MM.1S (cell line): ENCODE measurements around the gene OR5H2.

Experiments used
- DNase-seq: peaks from one replicate; pipeline ENCODE4 v3.0.0-alpha.2; 2015
- H2AFZ ChIP-seq: fragments of 300-600 bp; sonication (generic); 2 replicates; pipeline ENCODE4 v1.6.0; 2016; ENCODE audit warnings: antibody characterized with exemption, low read length
- H3F3A ChIP-seq: fragments of 300-600 bp; sonication (generic); 2 replicates; pipeline ENCODE4 v1.6.1; 2016; ENCODE audit warnings: mild to moderate bottlenecking, antibody characterized with exemption, low read length, moderate library complexity, mixed read lengths; ENCODE audit not compliant: insufficient read depth
- H3K27ac ChIP-seq: fragments of 300-600 bp; sonication (generic); 2 replicates; pipeline ENCODE4 v1.5.1; 2016; ENCODE audit warnings: mild to moderate bottlenecking, low read length
- H3K27me3 ChIP-seq: fragments of 300-600 bp; sonication (generic); replicated peaks from 2 replicates; pipeline ENCODE4 v1.6.0; 2016; ENCODE audit warnings: low read length; ENCODE audit not compliant: insufficient read depth
- H3K36me3 ChIP-seq: fragments of 300-600 bp; sonication (generic); replicated peaks from 2 replicates; pipeline ENCODE4 v1.6.1; 2016; ENCODE audit warnings: mild to moderate bottlenecking, low read length, mixed read lengths; ENCODE audit not compliant: insufficient read depth
- H3K4me1 ChIP-seq: fragments of 300-600 bp; sonication (generic); 2 replicates; pipeline ENCODE4 v1.6.1; 2016; ENCODE audit warnings: low read length, mixed read lengths
- H3K4me2 ChIP-seq: fragments of 300-600 bp; sonication (generic); 2 replicates; pipeline ENCODE4 v1.6.0; 2016; ENCODE audit warnings: low read depth, low read length
- H3K4me3 ChIP-seq: fragments of 300-600 bp; sonication (generic); 2 replicates; pipeline ENCODE4 v1.5.1; 2016; ENCODE audit warnings: low read length, mixed read lengths
- H3K79me2 ChIP-seq: fragments of 300-600 bp; sonication (generic); 2 replicates; pipeline ENCODE4 v1.6.1; 2016; ENCODE audit warnings: mixed run types, low read length, mixed read lengths
- H3K9ac ChIP-seq: fragments of 300-600 bp; sonication (generic); 2 replicates; pipeline ENCODE4 v1.6.1; 2016; ENCODE audit warnings: low read length, mixed read lengths
- H3K9me2 ChIP-seq: fragments of 300-600 bp; sonication (generic); replicated peaks from 2 replicates; pipeline ENCODE4 v1.6.1; 2016; ENCODE audit warnings: mild to moderate bottlenecking, low read length, mixed read lengths; ENCODE audit not compliant: insufficient read depth
- H3K9me3 ChIP-seq: fragments of 300-600 bp; sonication (generic); replicated peaks from 2 replicates; pipeline ENCODE4 v1.6.1; 2016; ENCODE audit warnings: mild to moderate bottlenecking, low read length, mixed read lengths; ENCODE audit not compliant: insufficient read depth
- H4K20me1 ChIP-seq: fragments of 300-600 bp; sonication (generic); 2 replicates; pipeline ENCODE4 v1.6.1; 2016; ENCODE audit warnings: mild to moderate bottlenecking, low read length, moderate library complexity, mixed read lengths; ENCODE audit not compliant: insufficient read depth
- EZH2 ChIP-seq: fragments of 300-600 bp; sonication (generic); optimal IDR thresholded peaks from 2 replicates; pipeline ENCODE3; 2017; ENCODE audit warnings: low read depth, mild to moderate bottlenecking, antibody characterized with exemption, low read length, mixed read lengths
- EZH2phosphoT487 ChIP-seq: fragments of 300-600 bp; sonication (generic); IDR thresholded peaks from 2 replicates; pipeline ENCODE4 v1.6.1; 2018; ENCODE audit warnings: antibody characterized with exemption, low read length
- TF ChIP-seq, protein P1 (sequence below): fragments of 300-600 bp; sonication (generic); IDR thresholded peaks from 2 replicates; pipeline ENCODE4 v1.5.1; 2016; ENCODE audit warnings: antibody characterized with exemption, low read length, mixed read lengths

OR5H2 gene

DNA sequence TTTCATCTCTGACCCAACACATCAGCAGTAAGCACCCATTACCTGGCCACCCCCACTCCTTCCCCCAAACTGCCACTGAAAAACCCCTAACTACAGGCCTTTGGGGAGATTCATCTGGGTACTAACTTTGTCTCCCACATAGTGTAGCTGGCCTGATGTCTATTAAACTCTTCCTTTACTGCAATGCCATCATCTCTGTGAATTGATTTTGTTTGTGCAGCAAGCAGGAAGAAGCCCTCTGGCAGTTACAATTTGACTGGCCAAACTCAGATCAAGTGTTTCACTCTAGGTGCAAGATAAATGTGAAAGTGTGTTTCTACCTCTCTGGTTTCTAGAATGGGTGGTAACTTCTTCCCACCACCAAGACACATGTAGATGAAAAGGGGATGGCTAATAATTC is 44.6 kb downstream of the OR5H2 start:
- no peak for TF ChIP-seq EZH2phosphoT487
- TF ChIP-seq EZH2, result no peak
- Histone ChIP-seq H3K9ac (no peak overlapping the region), H3K79me2 (no peaks in the 10 kb centered on the region), H3F3A (no peaks in the 10 kb centered on the region), H3K9me2 (no peaks in the 10 kb centered on the region), H3K36me3 (no peaks in the 10 kb centered on the region), H4K20me1 (no peaks in the 10 kb centered on the region), H3K9me3 (no peaks in the 10 kb centered on the region), H3K4me2 (no peak overlapping the region), H3K27me3 (no peaks in the 10 kb centered on the region), H3K27ac (no peak overlapping the region), H2AFZ (no peak overlapping the region), H3K4me3 (no peak overlapping the region), H3K4me1 (peaks cover 6% of the 10 kb centered on the region)
- DNase-seq, result peak; percentile 15

DNA sequence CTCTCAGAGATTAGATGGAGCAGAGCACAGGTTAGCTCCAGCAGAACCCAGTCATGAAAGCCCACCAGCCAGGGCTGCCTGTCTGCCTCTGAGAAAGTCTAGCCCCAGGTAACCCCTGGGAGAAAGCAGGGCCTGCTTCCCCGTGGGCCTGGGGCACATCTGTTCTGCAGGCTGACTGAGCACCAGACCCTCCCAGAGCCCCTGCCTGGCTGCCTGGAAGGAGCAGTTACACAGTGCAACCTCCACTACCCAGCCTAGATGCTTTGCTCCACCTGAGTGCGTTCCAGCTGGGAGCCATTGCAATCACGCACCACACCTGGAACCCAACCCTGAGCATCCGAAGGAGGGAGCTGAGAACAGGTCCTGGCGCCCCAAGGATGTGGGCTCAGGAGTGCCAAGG is 46.6 kb downstream of the OR5H2 start:
- H3K9me2 ChIP-seq, result no peaks in the 10 kb centered on the region
- no peak overlapping the region for H3K4me2 ChIP-seq
- H3K27ac ChIP-seq, result no peak overlapping the region
- no peak for TF ChIP-seq EZH2phosphoT487
- TF ChIP-seq EZH2, result no peak
- TF ChIP-seq, protein P1, sequence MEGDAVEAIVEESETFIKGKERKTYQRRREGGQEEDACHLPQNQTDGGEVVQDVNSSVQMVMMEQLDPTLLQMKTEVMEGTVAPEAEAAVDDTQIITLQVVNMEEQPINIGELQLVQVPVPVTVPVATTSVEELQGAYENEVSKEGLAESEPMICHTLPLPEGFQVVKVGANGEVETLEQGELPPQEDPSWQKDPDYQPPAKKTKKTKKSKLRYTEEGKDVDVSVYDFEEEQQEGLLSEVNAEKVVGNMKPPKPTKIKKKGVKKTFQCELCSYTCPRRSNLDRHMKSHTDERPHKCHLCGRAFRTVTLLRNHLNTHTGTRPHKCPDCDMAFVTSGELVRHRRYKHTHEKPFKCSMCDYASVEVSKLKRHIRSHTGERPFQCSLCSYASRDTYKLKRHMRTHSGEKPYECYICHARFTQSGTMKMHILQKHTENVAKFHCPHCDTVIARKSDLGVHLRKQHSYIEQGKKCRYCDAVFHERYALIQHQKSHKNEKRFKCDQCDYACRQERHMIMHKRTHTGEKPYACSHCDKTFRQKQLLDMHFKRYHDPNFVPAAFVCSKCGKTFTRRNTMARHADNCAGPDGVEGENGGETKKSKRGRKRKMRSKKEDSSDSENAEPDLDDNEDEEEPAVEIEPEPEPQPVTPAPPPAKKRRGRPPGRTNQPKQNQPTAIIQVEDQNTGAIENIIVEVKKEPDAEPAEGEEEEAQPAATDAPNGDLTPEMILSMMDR, result no peak
- no peak overlapping the region for H3K4me3 ChIP-seq
- no peaks in the 10 kb centered on the region for H3K79me2 ChIP-seq
- DNase-seq, result no peak
- H3K4me1 ChIP-seq, result no peaks in the 10 kb centered on the region
- H3K36me3 ChIP-seq, result no peaks in the 10 kb centered on the region
- H3K9me3 ChIP-seq, result no peaks in the 10 kb centered on the region
- H4K20me1 ChIP-seq, result no peaks in the 10 kb centered on the region
- H3F3A ChIP-seq, result no peaks in the 10 kb centered on the region
- H3K9ac ChIP-seq, result no peak overlapping the region
- peak overlapping the region; percentile 24 for H2AFZ ChIP-seq
- no peaks in the 10 kb centered on the region for H3K27me3 ChIP-seq

DNA sequence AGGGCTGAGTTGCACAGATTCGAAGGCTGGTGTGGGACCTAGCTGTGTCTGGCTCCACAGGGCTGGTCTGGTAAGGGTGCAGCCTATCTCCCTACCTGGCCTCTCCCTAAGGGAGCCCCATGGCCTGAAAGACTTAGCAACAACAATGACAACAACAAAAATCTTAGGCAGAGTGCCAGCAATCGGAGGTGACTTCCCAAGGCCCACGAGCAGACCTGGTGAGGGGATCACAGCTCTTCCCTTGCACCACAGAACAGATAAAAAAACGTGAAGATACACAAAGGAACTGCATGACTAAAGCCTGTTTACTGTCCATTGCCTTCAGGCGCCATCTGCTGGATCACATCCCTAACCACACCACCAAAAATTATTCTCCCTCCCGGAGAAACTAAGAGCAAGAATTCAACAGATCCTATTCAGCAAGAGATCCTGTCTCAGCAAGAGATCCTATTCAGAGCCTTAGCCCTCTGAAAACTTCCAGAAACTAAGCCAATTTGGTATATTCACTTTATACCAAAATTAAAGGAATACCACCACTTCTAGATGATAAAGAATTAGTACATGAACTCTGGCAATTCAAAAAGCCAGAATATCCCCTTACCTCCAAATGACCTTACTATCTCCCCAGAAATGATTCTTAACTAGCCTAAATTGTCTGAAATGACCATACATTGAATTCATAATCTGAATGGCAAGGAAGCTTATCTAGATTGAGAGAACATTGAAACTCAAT is 47.3 kb downstream of the OR5H2 start:
- Histone ChIP-seq H3K9ac (no peak overlapping the region), H3K4me1 (no peaks in the 10 kb centered on the region), H2AFZ (peak overlapping the region; percentile 24), H3K36me3 (no peaks in the 10 kb centered on the region), H3K27me3 (no peaks in the 10 kb centered on the region), H3K27ac (no peak overlapping the region), H3K4me3 (no peak overlapping the region), H3K79me2 (no peaks in the 10 kb centered on the region), H3K4me2 (no peak overlapping the region), H3K9me3 (no peaks in the 10 kb centered on the region), H3K9me2 (no peaks in the 10 kb centered on the region), H4K20me1 (no peaks in the 10 kb centered on the region), H3F3A (no peaks in the 10 kb centered on the region)
- peak; percentile 62 for DNase-seq
- TF ChIP-seq, protein P1, result peak; percentile 87
- TF ChIP-seq EZH2phosphoT487, result no peak

DNA sequence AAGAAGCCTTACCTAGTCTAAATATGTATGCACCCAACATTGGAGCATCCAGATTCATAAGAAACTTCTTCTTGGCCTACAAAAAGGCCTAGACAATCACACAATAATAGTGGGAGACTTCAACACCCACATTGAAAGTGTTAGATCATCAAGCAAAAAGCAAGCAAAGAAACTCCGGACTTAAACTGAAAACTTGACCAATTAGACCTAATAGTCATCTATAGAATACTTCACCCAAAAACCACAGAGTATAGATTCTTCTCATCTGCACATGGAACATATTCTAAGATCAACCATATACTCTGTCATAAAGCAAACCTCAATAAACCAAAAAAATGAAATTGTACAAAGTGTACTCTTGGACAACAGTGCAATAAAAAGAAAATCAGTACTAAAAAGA is 49.0 kb downstream of the OR5H2 start:
- no peaks in the 10 kb centered on the region for H4K20me1 ChIP-seq

More for the DNA sequence above, 49.0 kb downstream of the OR5H2 start:
- Histone ChIP-seq H3K4me1 (no peaks in the 10 kb centered on the region), H3K4me2 (no peak overlapping the region), H3K9ac (no peak overlapping the region), H3F3A (no peaks in the 10 kb centered on the region), H3K36me3 (no peaks in the 10 kb centered on the region), H3K9me2 (no peaks in the 10 kb centered on the region), H2AFZ (no peak overlapping the region), H3K79me2 (no peaks in the 10 kb centered on the region), H3K27ac (no peak overlapping the region), H3K4me3 (no peak overlapping the region), H3K27me3 (no peaks in the 10 kb centered on the region), H3K9me3 (no peaks in the 10 kb centered on the region)
- DNase-seq, result no peak
- TF ChIP-seq, protein P1, result no peak
- TF ChIP-seq EZH2phosphoT487 (no peak), EZH2 (no peak)
